ENCODE measurements around the gene FBXL7. TPM values are rescaled to one million over a fixed set of nuclear protein-coding genes. Genes with fewer than 3 reads are reported as not detected.

FBXL7 gene
- total and polyA plus RNA-seq, 2 donors (not counting 1 experiment from before 2014, with no cell fraction given): not detected

- intact Hi-C loops (cut with micrococcal nuclease): no loop called here
- Histone ChIP-seq H3K4me1 (ENCODE audit: control insufficient read depth in 2 of 2, insufficient read depth in 2 of 2, low read length in 2 of 2) (no peaks in the 10 kb centered on the region), H3K79me2 (ENCODE audit: control insufficient read depth, insufficient read depth, low read length) (no peaks in the 10 kb centered on the region), H3K4me3 (ENCODE audit: control extremely low read depth in 1 of 5, extremely low read depth in 1 of 5, insufficient read depth in 1 of 5, low read depth in 2 of 5, low read length in 4 of 5) (no peak overlapping the region), H3K9me3 (ENCODE audit: control extremely low read depth in 1 of 3, control insufficient read depth in 2 of 3, insufficient read depth in 1 of 3, low read length in 2 of 3) (no peaks in the 10 kb centered on the region), H3K27ac (ENCODE audit: low read length in 2 of 2) (no peak overlapping the region), H3K9ac (ENCODE audit: low read length) (no peak overlapping the region), H3K27me3 (replicated peaks in 1 of 4; ENCODE audit: control extremely low read depth in 1 of 4, control insufficient read depth in 3 of 4, insufficient read depth in 4 of 4, low read length in 3 of 4) (no peaks in the 10 kb centered on the region), H3K36me3 (replicated peaks in 1 of 2; ENCODE audit: control extremely low read depth in 1 of 2, control insufficient read depth in 1 of 2, extremely low read depth in 1 of 2, insufficient read depth in 2 of 2, low read length in 1 of 2) (no peaks in the 10 kb centered on the region), H2AFZ (ENCODE audit: insufficient read depth, low read depth, low read length, poor library complexity, severe bottlenecking) (no peak overlapping the region), H4K20me1 (ENCODE audit: control insufficient read depth, insufficient read depth, low read length, poor library complexity, severe bottlenecking) (no peaks in the 10 kb centered on the region), H3K4me2 (replicated peaks; ENCODE audit: low read depth, low read length, poor library complexity, severe bottlenecking) (no peak overlapping the region)
- ChIA-PET POLR2A (no interaction called here), CTCF (no interaction called here)
- Mint-ChIP-seq H3K27me3 (no peaks in the 10 kb centered on the region), H3K9me3 (ENCODE audit: insufficient read depth) (peaks cover 3% of the 10 kb centered on the region), H3K4me3 (no peak overlapping the region), H3K27ac (no peak overlapping the region), H3K4me1 (no peaks in the 10 kb centered on the region)
- 80% methylated on average over 1 of the region's 2 CpGs for WGBS (ENCODE audit: insufficient coverage)
- TF ChIP-seq, protein P1, sequence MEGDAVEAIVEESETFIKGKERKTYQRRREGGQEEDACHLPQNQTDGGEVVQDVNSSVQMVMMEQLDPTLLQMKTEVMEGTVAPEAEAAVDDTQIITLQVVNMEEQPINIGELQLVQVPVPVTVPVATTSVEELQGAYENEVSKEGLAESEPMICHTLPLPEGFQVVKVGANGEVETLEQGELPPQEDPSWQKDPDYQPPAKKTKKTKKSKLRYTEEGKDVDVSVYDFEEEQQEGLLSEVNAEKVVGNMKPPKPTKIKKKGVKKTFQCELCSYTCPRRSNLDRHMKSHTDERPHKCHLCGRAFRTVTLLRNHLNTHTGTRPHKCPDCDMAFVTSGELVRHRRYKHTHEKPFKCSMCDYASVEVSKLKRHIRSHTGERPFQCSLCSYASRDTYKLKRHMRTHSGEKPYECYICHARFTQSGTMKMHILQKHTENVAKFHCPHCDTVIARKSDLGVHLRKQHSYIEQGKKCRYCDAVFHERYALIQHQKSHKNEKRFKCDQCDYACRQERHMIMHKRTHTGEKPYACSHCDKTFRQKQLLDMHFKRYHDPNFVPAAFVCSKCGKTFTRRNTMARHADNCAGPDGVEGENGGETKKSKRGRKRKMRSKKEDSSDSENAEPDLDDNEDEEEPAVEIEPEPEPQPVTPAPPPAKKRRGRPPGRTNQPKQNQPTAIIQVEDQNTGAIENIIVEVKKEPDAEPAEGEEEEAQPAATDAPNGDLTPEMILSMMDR (IDR thresholded peaks at IDR 0.05): no peak
- no peak for TF ChIP-seq EZH2 (IDR thresholded peaks at IDR 0.05; ENCODE audit: borderline replicate concordance, insufficient read depth, low read depth, low read length, poor library complexity, severe bottlenecking)
- ATAC-seq (ENCODE audit: low read depth) (no peak), DNase-seq (no peak)
Measured at GRCh38 chr5:15513431-15513830, 13.5 kb downstream of the FBXL7 start.

DNA sequence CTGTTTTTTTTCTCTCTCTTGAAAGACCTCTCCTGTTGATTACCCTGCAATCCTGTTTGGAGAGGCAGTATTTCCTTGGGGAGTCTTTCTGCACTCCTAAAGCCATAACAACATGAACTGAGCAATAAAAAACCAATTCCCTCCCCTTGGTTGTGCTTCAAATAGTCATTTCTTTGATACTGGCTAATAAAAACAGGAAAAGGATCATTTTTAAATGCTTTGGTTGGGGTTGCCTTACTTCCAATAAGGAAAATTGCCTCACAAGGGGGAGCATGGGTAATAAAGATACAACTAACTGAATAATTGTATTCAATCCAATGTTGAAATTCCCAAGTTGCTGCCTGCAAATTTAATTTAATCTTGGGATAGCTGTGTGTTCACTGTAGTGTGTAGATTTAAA lies 13.9 kb downstream of the FBXL7 start:
- intact Hi-C loops (cut with micrococcal nuclease): no loop called here
- Mint-ChIP-seq H3K27ac (no peak overlapping the region), H3K4me1 (no peaks in the 10 kb centered on the region), H3K9me3 (ENCODE audit: insufficient read depth) (peaks cover 6% of the 10 kb centered on the region), H3K4me3 (no peak overlapping the region), H3K27me3 (no peaks in the 10 kb centered on the region)
- ChIA-PET POLR2A (no interaction called here), CTCF (no interaction called here)
- Histone ChIP-seq H3K36me3 (replicated peaks in 1 of 2; ENCODE audit: control extremely low read depth in 1 of 2, control insufficient read depth in 1 of 2, extremely low read depth in 1 of 2, insufficient read depth in 2 of 2, low read length in 1 of 2) (no peaks in the 10 kb centered on the region), H3K4me1 (ENCODE audit: control insufficient read depth in 2 of 2, insufficient read depth in 2 of 2, low read length in 2 of 2) (no peaks in the 10 kb centered on the region), H3K9me3 (ENCODE audit: control extremely low read depth in 1 of 3, control insufficient read depth in 2 of 3, insufficient read depth in 1 of 3, low read length in 2 of 3) (peaks cover 0 to 2% (median 0%) of the 10 kb centered on the region in 3 donors), H2AFZ (ENCODE audit: insufficient read depth, low read depth, low read length, poor library complexity, severe bottlenecking) (no peak overlapping the region), H3K27ac (ENCODE audit: low read length in 2 of 2) (no peak overlapping the region), H3K4me3 (ENCODE audit: control extremely low read depth in 1 of 5, extremely low read depth in 1 of 5, insufficient read depth in 1 of 5, low read depth in 2 of 5, low read length in 4 of 5) (no peak overlapping the region), H3K9ac (ENCODE audit: low read length) (no peak overlapping the region), H3K79me2 (ENCODE audit: control insufficient read depth, insufficient read depth, low read length) (no peaks in the 10 kb centered on the region), H4K20me1 (ENCODE audit: control insufficient read depth, insufficient read depth, low read length, poor library complexity, severe bottlenecking) (no peaks in the 10 kb centered on the region), H3K4me2 (replicated peaks; ENCODE audit: low read depth, low read length, poor library complexity, severe bottlenecking) (no peak overlapping the region), H3K27me3 (replicated peaks in 1 of 4; ENCODE audit: control extremely low read depth in 1 of 4, control insufficient read depth in 3 of 4, insufficient read depth in 4 of 4, low read length in 3 of 4) (no peaks in the 10 kb centered on the region)
- no peak for ATAC-seq (ENCODE audit: low read depth)
- no peak for DNase-seq
- TF ChIP-seq EZH2 (IDR thresholded peaks at IDR 0.05; ENCODE audit: borderline replicate concordance, insufficient read depth, low read depth, low read length, poor library complexity, severe bottlenecking): no peak
- TF ChIP-seq, protein P1 (IDR thresholded peaks at IDR 0.05): no peak

All from B cell (primary cell).